ENCODE results near the gene TM9SF4. TPM values are rescaled to one million over a fixed set of nuclear protein-coding genes. Genes with fewer than 3 reads are reported as not detected.

TM9SF4 gene, protein sequence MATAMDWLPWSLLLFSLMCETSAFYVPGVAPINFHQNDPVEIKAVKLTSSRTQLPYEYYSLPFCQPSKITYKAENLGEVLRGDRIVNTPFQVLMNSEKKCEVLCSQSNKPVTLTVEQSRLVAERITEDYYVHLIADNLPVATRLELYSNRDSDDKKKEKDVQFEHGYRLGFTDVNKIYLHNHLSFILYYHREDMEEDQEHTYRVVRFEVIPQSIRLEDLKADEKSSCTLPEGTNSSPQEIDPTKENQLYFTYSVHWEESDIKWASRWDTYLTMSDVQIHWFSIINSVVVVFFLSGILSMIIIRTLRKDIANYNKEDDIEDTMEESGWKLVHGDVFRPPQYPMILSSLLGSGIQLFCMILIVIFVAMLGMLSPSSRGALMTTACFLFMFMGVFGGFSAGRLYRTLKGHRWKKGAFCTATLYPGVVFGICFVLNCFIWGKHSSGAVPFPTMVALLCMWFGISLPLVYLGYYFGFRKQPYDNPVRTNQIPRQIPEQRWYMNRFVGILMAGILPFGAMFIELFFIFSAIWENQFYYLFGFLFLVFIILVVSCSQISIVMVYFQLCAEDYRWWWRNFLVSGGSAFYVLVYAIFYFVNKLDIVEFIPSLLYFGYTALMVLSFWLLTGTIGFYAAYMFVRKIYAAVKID
- 36.5 to 40.8 TPM (median 38.8 TPM) in 5 replicates for total RNA-seq (2022; extraction: Qiagen RNA extraction; ENCODE audit: low read depth)

DNA sequence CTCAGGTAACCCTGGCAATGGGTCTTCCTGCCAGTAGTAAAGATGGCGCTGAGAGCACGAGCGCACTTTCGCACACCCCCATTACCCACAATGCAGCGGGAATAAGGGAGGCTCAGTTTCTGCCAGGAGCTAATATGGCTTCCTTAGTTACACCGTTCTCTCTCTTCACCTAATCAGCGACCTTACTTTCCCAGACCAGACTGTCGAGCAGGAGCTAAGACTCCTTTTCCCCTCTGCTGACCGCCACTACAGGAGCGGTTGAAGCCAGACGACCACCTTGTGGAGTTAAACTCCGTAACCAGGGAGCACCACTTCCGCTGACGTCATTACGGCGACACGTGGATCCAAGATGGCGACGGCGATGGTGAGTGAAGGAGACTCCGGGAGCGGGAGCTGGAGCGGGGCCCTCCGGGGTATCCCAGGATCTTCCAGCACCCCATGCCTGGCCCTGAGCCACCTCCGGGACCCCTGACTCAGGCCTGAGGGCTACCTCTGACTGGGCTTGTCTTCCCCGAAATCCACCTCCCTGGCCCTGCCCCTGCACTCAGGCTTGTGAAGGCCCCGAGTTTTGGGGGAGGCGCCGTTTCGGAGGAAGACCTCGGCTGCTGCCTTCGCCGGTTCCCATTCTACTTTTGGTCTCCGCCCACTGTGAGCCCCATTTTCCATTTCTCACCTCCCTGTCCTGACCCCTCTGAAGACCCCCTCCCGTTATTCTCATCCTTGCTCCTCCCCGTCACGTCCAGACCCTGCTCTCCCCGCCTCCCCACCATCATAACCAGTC, at the start of gene TM9SF4:
TSS of gene TM9SF4 (plus strand) at position 323 of the 781 bp plus-strand sequence. CDS start at position 350, 27 bp downstream.

DNA sequence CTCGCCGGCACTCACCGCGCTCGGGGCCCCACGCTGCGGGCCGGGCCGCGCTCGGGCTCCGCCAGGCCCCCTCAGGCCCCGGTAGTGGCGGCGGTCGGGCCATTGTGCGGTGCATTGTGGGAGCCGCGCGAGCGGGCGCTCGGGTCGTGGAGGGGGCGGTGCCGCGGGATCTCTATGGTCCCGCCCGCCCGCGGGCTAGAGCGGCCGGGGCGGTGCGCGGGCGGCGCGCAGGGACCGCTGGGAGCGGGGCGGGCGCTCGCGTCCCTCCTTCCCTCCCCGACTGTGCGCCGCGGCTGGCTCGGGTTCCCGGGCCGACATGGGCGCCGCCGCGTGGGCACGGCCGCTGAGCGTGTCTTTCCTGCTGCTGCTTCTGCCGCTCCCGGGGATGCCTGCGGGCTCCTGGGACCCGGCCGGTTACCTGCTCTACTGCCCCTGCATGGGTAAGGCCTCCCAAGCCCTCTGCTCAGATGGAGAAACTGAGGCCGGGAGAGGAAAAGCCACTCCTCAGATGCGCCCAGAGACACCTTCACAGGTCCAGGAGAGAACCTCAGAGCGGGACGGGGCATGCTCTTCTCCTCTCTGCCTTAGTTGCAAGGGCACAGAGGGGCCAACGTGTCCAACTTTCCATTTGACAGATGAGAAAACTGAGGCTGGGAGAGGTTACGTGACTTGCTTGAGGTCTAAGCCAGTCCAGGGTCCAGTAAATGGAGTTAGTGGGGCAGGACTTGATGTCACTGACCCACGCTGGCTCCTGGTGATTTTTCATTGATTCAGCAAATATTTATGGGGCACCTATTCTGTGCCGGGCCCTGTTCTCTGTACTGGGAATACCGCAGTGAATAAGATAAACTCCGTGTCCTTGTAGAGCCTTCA, 98.3 kb downstream of the TM9SF4 start, which contains the start of the genes PLAGL2 and POFUT1:
TSS of gene PLAGL2 (minus strand) at position 118 of the 873 bp plus-strand sequence. CDS start 5,565 bp downstream, outside the sequence.
TSS of gene POFUT1 (plus strand) at position 255 of the 873 bp plus-strand sequence. CDS start at position 317, 62 bp downstream.

Other genes with a start within 250 kb of the TM9SF4 start
- gene DUSP15, start 239.2 kb upstream of the TM9SF4 start, total RNA-seq (2022; extraction: Qiagen RNA extraction; ENCODE audit: low read depth): 0.64 to 1.5 TPM (median 1.1 TPM) in 5 replicates
- 0.06 to 0.20 TPM in 2 of 5 replicates, not detected in the others for gene TTLL9, start 239.1 kb upstream of the TM9SF4 start, total RNA-seq (2022; extraction: Qiagen RNA extraction; ENCODE audit: low read depth)
- 29.2 to 36.5 TPM (median 34.3 TPM) in 5 replicates for gene PDRG1, start 157.7 kb upstream of the TM9SF4 start, total RNA-seq (2022; extraction: Qiagen RNA extraction; ENCODE audit: low read depth)
- under 0.01 to 0.02 TPM in 2 of 5 replicates, not detected in the others for gene XKR7, start 141.6 kb upstream of the TM9SF4 start, total RNA-seq (2022; extraction: Qiagen RNA extraction; ENCODE audit: low read depth)
- 0.42 to 0.92 TPM (median 0.50 TPM) in 5 replicates for gene CCM2L, start 99.3 kb upstream of the TM9SF4 start, total RNA-seq (2022; extraction: Qiagen RNA extraction; ENCODE audit: low read depth)
- 0.06 to 0.14 TPM (median 0.10 TPM) in 4 of 5 replicates, not detected in the other for gene HCK, start 57.5 kb upstream of the TM9SF4 start, total RNA-seq (2022; extraction: Qiagen RNA extraction; ENCODE audit: low read depth)
- gene PLAGL2, start 98.0 kb downstream of the TM9SF4 start, total RNA-seq (2022; extraction: Qiagen RNA extraction; ENCODE audit: low read depth): 11.9 to 13.8 TPM (median 13.0 TPM) in 5 replicates
- gene POFUT1, start 98.2 kb downstream of the TM9SF4 start, total RNA-seq (2022; extraction: Qiagen RNA extraction; ENCODE audit: low read depth): 37.9 to 46.1 TPM (median 40.2 TPM) in 5 replicates
- gene KIF3B, start 167.9 kb downstream of the TM9SF4 start, total RNA-seq (2022; extraction: Qiagen RNA extraction; ENCODE audit: low read depth): 23.0 to 27.7 TPM (median 25.7 TPM) in 5 replicates
- gene ASXL1, start 248.6 kb downstream of the TM9SF4 start, total RNA-seq (2022; extraction: Qiagen RNA extraction; ENCODE audit: low read depth): 31.2 to 34.3 TPM (median 32.1 TPM) in 5 replicates